Activated CD4-positive, alpha-beta T cell treated with anti-CD3 and anti-CD28 coated beads, Interleukin-2, amount 50 U/mL, for 16 hours (primary cell): ENCODE data around the gene XRCC2.

Experiments
- DNase-seq: peaks from one replicate; pipeline ENCODE4 v3.0.0-alpha.2; 2020

Gene XRCC2

DNA sequence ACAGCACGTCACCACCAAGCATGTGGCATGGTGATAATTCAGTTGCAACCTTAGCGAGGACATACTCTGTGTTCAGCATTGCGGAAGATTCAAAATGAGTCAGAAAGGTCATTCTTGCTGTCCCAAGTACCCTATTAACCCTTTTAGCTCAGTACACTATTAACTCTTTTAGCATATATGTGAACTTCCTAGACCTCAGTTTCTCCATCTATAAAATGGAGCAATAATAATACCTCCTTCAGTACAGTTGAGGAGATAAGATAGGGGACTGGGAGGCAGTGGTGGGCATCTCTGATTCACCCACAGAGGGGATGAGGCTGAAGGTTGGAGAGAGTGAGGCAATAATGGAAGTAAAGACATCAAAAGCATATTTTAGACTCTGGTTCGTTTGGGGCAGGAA lies 67.3 kb downstream of the XRCC2 start:
- DNase-seq: no peak

DNA sequence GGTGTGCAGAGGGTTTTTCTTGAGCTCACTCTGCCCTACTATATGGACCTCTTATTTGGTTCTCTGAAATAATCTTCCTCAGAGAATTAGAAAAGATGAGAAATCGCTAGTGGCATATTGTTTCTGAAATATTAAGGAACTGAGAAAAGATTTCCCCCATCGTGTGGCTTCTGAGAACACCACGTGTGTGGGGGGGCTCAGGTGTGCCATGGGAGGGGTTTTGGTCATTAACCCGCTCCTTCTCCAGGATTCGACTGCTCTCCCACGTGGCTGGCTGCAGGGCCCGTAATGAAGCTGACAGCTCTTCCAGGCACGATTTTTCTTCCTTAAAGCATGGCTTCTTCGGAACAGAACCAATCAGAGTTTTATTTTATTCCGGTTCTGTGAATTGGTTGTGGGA lies 67.7 kb downstream of the XRCC2 start:
- no peak for DNase-seq

DNA sequence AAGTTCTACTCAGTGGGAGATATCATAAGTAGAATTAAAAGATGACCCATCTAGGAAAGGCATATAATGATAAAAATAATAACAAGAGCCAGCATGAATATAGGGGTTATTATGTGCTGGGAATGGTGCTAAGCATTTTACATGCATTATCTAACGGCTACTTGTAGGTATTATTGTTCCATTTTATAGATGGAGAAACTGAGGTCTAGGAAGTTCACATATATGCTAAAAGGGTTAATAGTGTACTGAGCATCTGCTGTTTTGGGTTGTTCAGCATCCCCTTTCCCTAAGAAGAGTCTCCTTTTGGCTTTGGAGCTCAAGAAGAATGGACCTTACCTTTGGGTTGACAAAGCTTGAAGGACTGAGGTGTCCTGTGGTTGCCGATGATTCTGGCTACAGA lies 68.9 kb downstream of the XRCC2 start:
- DNase-seq: no peak

DNA sequence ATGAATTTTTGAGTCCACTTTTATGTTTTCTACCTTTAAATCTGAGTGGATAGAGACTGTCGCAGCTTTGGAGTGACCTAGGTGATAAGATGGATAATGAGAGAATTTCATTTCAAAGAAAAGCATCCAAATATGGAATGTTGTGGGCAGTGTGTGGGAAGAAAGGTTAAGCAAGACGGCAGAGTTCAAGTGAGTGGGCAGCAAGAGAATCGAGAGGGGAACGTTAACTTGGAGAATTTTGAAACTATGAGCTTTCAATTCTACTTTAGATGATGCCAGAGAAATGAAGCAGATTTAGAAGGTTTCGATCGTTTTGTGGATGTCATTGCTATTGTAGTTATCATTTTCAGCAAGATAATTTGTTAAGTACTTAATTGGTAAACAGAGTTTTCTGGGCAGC lies 73.0 kb downstream of the XRCC2 start:
- DNase-seq: no peak

DNA sequence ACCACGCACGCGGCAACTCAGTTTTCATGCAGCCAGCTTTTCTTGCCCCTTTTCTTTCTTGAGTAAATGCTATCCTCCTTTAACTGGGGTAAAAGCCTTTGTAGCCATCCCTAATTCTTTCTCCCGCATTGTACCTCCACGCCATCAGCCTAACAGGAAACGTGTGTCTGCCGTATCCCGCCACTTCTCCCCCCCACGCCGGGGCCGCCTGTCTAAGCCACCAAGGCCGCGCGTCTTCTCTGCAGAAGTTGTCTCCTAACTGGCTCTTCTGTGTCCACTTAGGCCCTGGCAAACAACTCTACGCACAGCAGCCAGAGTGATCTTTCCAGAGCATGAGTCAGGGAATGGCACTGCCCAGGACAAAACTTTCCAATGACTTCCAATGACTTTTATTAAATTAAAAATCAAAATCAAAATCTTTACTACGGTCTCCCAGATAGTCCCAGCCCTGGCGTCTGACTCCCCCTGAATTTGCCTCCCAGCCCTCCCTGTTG lies 74.6 kb downstream of the XRCC2 start:
- DNase-seq: no peak

DNA sequence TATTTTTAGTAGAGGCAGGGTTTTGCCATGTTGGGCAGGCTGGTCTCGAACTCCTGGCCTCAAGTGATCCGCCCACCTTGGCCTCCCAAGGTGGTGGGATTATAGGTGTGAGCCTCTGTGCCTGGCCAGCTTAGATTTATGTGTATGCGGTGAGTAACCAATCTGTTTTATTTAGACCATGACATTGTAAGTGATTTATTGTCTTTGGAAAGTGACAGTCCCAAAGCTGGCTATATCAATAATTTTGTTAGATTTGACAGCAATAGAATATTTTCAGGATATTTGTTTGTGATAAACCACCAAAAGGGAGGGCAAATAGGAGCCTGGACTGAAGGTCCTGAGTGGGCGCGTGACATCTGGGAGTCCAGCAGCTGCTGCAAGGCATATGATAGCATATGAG lies 75.7 kb downstream of the XRCC2 start:
- DNase-seq: no peak

DNA sequence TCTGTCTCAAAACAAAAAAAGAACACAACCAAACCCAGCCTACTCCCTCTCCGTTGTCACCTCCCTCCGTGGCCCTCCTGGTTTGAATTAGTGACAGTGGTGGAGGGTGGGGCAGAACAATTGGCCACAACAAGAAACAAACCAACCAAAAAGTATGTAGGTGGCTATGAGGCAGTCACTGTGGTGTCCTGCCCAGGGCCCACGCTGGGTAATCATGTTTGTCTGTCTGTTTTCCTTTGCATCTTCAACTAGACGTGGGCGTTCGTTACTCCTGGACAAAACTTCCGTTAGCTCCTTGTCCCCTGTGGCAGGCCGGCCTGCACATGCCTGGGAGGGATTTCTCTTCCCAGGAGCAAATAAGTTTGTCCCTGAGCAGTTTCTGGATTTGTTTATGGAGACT lies 78.4 kb downstream of the XRCC2 start:
- DNase-seq: no peak

DNA sequence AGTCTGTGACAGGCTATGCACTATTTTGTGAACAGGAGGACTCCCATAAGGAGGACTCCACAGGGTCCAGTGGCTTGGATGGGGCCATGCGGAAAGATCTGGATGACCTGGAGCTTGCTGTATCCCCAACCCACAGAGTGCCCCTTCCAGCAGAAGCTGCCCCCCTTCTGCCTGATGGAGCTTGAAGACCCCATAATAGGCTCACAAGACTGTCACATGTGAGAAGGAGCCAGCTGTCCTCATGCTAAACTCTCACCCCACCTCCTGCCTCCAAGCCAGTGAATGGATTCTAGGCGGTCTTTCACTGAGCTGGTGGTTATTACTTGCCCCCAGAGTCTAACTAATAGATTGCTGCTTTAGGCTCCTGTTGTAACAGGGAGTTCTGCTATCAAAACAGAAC lies 79.1 kb downstream of the XRCC2 start:
- DNase-seq: no peak
